SK-N-SH treated with all-trans-retinoic acid at 6 μM for 48 hours (cell line): ENCODE results near the gene CLPTM1L.

Experiments used
- ATAC-seq: fragments of 200-7000 bp; cut with Tn5 transposase; 3 replicates; pipeline ENCODE4 v1.9.1; 2020; ENCODE audit warnings: mild to moderate bottlenecking, moderate library complexity
- ARNTL ChIP-seq: fragments of 450-650 bp; formaldehyde crosslinking; IDR thresholded peaks from 2 replicates; pipeline ENCODE4 v1.5.0; 2020; ENCODE audit warnings: low read depth, mild to moderate bottlenecking, moderate library complexity, borderline replicate concordance
- BACH2 ChIP-seq: fragments of 250-450 bp; sonication (Bioruptor Pico); IDR thresholded peaks from 2 replicates; pipeline ENCODE4 v1.9.0; 2021; ENCODE audit warnings: mild to moderate bottlenecking, borderline replicate concordance
- CSDC2 ChIP-seq: fragments of 250-450 bp; sonication (Bioruptor Pico); IDR thresholded peaks from 2 replicates; pipeline ENCODE4 v1.5.0; 2020; ENCODE audit warnings: mild to moderate bottlenecking, moderate library complexity
- ESRRG ChIP-seq: fragments of 250-450 bp; sonication (Bioruptor Pico); IDR thresholded peaks from 2 replicates; pipeline ENCODE4 v1.6.1; 2021; ENCODE audit warnings: mild to moderate bottlenecking
- GLIS3 ChIP-seq: fragments of 250-450 bp; sonication (Bioruptor Pico); IDR thresholded peaks from 2 replicates; pipeline ENCODE4 v1.5.0; 2020; ENCODE audit warnings: mild to moderate bottlenecking, moderate library complexity
- ISL1 ChIP-seq: fragments of 250-450 bp; sonication (Bioruptor Pico); IDR thresholded peaks from 2 replicates; pipeline ENCODE4 v2.1.2; 2022; ENCODE audit warnings: mild to moderate bottlenecking, moderate library complexity
- OSR1 ChIP-seq: fragments of 250-450 bp; sonication (Bioruptor Pico); IDR thresholded peaks from 2 replicates; pipeline ENCODE4 v1.8.0; 2022; ENCODE audit warnings: moderate library complexity, mild to moderate bottlenecking, inconsistent platforms
- PATZ1 ChIP-seq: fragments of 250-450 bp; sonication (Bioruptor Pico); IDR thresholded peaks from 2 replicates; pipeline ENCODE4 v1.8.0; 2020; ENCODE audit warnings: mild to moderate bottlenecking, moderate library complexity, borderline replicate concordance
- PPARA ChIP-seq: fragments of 250-450 bp; sonication (Bioruptor Pico); IDR thresholded peaks from 2 replicates; pipeline ENCODE4 v1.5.0; 2020; ENCODE audit warnings: mild to moderate bottlenecking, borderline replicate concordance
- RARB ChIP-seq: fragments of 250-450 bp; sonication (Bioruptor Pico); IDR thresholded peaks from 2 replicates; pipeline ENCODE4 v1.8.0; 2021; ENCODE audit warnings: mild to moderate bottlenecking, moderate library complexity
- SNAI2 ChIP-seq: fragments of 250-450 bp; sonication (Bioruptor Pico); IDR thresholded peaks from 2 replicates; pipeline ENCODE4 v1.5.0; 2020; ENCODE audit warnings: mild to moderate bottlenecking, moderate library complexity
- TCF4 ChIP-seq: fragments of 250-450 bp; sonication (Bioruptor Pico); IDR thresholded peaks from 2 replicates; pipeline ENCODE4 v1.8.0; 2021; ENCODE audit warnings: mild to moderate bottlenecking, moderate library complexity, borderline replicate concordance
- TOX ChIP-seq: fragments of 250-450 bp; sonication (Bioruptor Pico); IDR thresholded peaks from 2 replicates; pipeline ENCODE4 v1.8.0; 2021; ENCODE audit warnings: mild to moderate bottlenecking, moderate library complexity, borderline replicate concordance
- ZC3H10 ChIP-seq: fragments of 250-450 bp; sonication (Bioruptor Pico); IDR thresholded peaks from 2 replicates; pipeline ENCODE4 v1.5.1; 2021; ENCODE audit warnings: mild to moderate bottlenecking, moderate library complexity
- ZFP3 ChIP-seq: fragments of 250-450 bp; sonication (Bioruptor Pico); IDR thresholded peaks from 2 replicates; pipeline ENCODE4 v1.5.0; 2020; ENCODE audit warnings: mild to moderate bottlenecking, moderate library complexity
- ZFP30 ChIP-seq: fragments of 450-650 bp; formaldehyde crosslinking; IDR thresholded peaks from 2 replicates; pipeline ENCODE4 v1.5.0; 2022; ENCODE audit warnings: mild to moderate bottlenecking, moderate library complexity
- ZNF565 ChIP-seq: fragments of 450-650 bp; formaldehyde crosslinking; conservative IDR thresholded peaks from 2 replicates; pipeline ENCODE4 v1.5.0; 2020; ENCODE audit warnings: low read depth, mild to moderate bottlenecking, moderate library complexity
- ZNF70 ChIP-seq: fragments of 450-650 bp; formaldehyde crosslinking; IDR thresholded peaks from 2 replicates; pipeline ENCODE4 v1.5.0; 2020; ENCODE audit warnings: mild to moderate bottlenecking, moderate library complexity
- ZNF8 ChIP-seq: fragments of 450-650 bp; formaldehyde crosslinking; IDR thresholded peaks from 2 replicates; pipeline ENCODE4 v1.5.0; 2020; ENCODE audit warnings: mild to moderate bottlenecking, moderate library complexity
- TF ChIP-seq, protein P1 (sequence below): fragments of 250-450 bp; sonication (Bioruptor Pico); IDR thresholded peaks from 2 replicates; pipeline ENCODE4 v1.5.0; 2020; ENCODE audit warnings: mild to moderate bottlenecking, moderate library complexity
- TF ChIP-seq, protein P2 (sequence below): fragments of 250-450 bp; sonication (Bioruptor Pico); IDR thresholded peaks from 2 replicates; pipeline ENCODE4 v1.8.0; 2021; ENCODE audit warnings: low read depth, mild to moderate bottlenecking, moderate library complexity, borderline replicate concordance
- TF ChIP-seq, protein P3 (sequence below): fragments of 250-450 bp; sonication (Bioruptor Pico); IDR thresholded peaks from 2 replicates; pipeline ENCODE4 v1.5.1; 2020; ENCODE audit warnings: low read depth, mild to moderate bottlenecking, moderate library complexity
- TF ChIP-seq, protein P4 (sequence below): fragments of 250-450 bp; sonication (Bioruptor Pico); IDR thresholded peaks from 2 replicates; pipeline ENCODE4 v1.5.1; 2021; ENCODE audit warnings: mild to moderate bottlenecking, moderate library complexity

CLPTM1L gene

GRCh38 chr5:1352231-1353219 lies 7.6 kb upstream of the CLPTM1L start:
- ATAC-seq: no peak
- TF ChIP-seq ZFP30 (CRISPR knock-in tag) (no peak), TOX (CRISPR knock-in tag) (no peak), ISL1 (CRISPR knock-in tag) (no peak), ESRRG (CRISPR knock-in tag) (no peak), ZNF8 (CRISPR knock-in tag) (no peak), RARB (CRISPR knock-in tag) (no peak), GLIS3 (no peak), TCF4 (no peak), OSR1 (CRISPR knock-in tag) (no peak), ZC3H10 (CRISPR knock-in tag) (no peak), BACH2 (CRISPR knock-in tag) (no peak), ARNTL (CRISPR knock-in tag) (no peak), PPARA (no peak), ZNF565 (no peak), ZNF70 (CRISPR knock-in tag) (no peak), CSDC2 (CRISPR knock-in tag) (no peak)
- TF ChIP-seq, protein P1, sequence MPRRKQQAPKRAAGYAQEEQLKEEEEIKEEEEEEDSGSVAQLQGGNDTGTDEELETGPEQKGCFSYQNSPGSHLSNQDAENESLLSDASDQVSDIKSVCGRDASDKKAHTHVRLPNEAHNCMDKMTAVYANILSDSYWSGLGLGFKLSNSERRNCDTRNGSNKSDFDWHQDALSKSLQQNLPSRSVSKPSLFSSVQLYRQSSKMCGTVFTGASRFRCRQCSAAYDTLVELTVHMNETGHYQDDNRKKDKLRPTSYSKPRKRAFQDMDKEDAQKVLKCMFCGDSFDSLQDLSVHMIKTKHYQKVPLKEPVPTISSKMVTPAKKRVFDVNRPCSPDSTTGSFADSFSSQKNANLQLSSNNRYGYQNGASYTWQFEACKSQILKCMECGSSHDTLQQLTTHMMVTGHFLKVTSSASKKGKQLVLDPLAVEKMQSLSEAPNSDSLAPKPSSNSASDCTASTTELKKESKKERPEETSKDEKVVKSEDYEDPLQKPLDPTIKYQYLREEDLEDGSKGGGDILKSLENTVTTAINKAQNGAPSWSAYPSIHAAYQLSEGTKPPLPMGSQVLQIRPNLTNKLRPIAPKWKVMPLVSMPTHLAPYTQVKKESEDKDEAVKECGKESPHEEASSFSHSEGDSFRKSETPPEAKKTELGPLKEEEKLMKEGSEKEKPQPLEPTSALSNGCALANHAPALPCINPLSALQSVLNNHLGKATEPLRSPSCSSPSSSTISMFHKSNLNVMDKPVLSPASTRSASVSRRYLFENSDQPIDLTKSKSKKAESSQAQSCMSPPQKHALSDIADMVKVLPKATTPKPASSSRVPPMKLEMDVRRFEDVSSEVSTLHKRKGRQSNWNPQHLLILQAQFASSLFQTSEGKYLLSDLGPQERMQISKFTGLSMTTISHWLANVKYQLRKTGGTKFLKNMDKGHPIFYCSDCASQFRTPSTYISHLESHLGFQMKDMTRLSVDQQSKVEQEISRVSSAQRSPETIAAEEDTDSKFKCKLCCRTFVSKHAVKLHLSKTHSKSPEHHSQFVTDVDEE (CRISPR knock-in tag): no peak
- TF ChIP-seq, protein P2, sequence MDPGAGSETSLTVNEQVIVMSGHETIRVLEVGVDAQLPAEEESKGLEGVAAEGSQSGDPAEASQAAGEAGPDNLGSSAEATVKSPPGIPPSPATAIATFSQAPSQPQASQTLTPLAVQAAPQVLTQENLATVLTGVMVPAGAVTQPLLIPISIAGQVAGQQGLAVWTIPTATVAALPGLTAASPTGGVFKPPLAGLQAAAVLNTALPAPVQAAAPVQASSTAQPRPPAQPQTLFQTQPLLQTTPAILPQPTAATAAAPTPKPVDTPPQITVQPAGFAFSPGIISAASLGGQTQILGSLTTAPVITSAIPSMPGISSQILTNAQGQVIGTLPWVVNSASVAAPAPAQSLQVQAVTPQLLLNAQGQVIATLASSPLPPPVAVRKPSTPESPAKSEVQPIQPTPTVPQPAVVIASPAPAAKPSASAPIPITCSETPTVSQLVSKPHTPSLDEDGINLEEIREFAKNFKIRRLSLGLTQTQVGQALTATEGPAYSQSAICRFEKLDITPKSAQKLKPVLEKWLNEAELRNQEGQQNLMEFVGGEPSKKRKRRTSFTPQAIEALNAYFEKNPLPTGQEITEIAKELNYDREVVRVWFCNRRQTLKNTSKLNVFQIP (CRISPR knock-in tag): no peak
- TF ChIP-seq, all 23 proteins: peak for 0

- no peak for ATAC-seq
- TF ChIP-seq, protein P3, sequence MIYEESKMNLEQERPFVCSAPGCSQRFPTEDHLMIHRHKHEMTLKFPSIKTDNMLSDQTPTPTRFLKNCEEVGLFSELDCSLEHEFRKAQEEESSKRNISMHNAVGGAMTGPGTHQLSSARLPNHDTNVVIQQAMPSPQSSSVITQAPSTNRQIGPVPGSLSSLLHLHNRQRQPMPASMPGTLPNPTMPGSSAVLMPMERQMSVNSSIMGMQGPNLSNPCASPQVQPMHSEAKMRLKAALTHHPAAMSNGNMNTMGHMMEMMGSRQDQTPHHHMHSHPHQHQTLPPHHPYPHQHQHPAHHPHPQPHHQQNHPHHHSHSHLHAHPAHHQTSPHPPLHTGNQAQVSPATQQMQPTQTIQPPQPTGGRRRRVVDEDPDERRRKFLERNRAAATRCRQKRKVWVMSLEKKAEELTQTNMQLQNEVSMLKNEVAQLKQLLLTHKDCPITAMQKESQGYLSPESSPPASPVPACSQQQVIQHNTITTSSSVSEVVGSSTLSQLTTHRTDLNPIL (CRISPR knock-in tag): no peak
- TF ChIP-seq ZFP30 (CRISPR knock-in tag) (no peak), SNAI2 (CRISPR knock-in tag) (no peak), BACH2 (CRISPR knock-in tag) (no peak), TCF4 (no peak), PATZ1 (no peak), ZNF565 (no peak), PPARA (no peak), OSR1 (CRISPR knock-in tag) (no peak), ARNTL (CRISPR knock-in tag) (no peak), GLIS3 (no peak), CSDC2 (CRISPR knock-in tag) (no peak), ZFP3 (CRISPR knock-in tag) (no peak), ESRRG (CRISPR knock-in tag) (no peak)
- TF ChIP-seq, protein P2 (CRISPR knock-in tag): no peak
- TF ChIP-seq, protein P4, sequence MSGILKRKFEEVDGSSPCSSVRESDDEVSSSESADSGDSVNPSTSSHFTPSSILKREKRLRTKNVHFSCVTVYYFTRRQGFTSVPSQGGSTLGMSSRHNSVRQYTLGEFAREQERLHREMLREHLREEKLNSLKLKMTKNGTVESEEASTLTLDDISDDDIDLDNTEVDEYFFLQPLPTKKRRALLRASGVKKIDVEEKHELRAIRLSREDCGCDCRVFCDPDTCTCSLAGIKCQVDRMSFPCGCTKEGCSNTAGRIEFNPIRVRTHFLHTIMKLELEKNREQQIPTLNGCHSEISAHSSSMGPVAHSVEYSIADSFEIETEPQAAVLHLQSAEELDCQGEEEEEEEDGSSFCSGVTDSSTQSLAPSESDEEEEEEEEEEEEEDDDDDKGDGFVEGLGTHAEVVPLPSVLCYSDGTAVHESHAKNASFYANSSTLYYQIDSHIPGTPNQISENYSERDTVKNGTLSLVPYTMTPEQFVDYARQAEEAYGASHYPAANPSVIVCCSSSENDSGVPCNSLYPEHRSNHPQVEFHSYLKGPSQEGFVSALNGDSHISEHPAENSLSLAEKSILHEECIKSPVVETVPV: no peak
Measured at GRCh38 chr5:1351156-1351555, 6.3 kb upstream of the CLPTM1L start.
